Hematopoietic multipotent progenitor cell treated with erythropoietin and hydrocortisone succinate and interleukin-3 and kit ligand, for 6 days (in vitro differentiated cells): ENCODE results near the gene TFCP2L1.

Experiments
- DNase-seq: peaks from one replicate; pipeline ENCODE4 v3.0.0-alpha.2; 2015

TFCP2L1 gene

DNA sequence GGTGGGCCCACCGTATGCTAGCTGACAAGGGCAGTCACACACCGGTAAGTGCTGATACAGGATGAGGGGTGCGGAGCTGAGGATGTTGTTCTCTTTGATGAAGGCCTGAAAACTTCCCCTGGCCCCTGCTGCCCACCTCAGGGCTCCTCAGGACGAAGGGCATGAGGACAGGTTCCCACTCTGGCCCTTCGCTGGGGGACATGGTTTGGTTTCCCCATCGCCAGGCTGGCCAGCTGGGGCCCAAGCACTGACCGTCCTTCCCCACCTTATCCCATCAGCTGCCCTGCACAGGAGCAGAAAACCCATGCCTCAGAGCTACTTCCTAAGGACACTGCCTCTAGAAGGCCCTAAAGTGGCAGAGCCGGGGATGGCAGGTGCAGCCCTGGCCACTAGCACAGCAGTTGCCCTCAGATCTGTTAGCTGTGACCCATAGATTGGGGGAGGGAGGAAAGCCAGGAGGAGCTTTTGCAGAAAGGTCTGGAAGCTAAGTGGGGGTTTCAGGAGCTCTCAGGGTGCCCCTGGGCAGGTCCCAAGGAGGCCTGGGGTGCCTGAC is 66.5 kb downstream of the TFCP2L1 start:
- DNase-seq, result no peak

DNA sequence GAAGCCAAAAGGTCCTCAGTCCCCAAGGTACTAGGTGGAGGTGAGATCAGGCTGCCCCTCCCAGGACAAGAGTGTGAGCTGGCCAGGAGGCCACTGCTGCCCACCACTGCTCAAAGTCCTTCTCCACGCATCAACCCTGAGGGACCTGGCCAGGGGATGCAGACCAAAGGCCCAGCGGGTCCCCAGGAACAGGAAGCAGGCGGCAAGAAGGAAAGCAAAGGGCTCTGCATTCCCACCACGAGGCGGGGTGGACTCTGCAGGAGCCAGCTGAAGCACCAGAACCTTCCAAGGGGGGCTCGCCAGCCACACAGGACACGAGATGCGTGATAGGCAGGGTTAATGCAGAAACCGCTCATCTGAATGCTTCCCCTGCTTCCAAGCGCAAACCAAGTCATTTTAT is 67.4 kb downstream of the TFCP2L1 start:
- DNase-seq, result no peak

DNA sequence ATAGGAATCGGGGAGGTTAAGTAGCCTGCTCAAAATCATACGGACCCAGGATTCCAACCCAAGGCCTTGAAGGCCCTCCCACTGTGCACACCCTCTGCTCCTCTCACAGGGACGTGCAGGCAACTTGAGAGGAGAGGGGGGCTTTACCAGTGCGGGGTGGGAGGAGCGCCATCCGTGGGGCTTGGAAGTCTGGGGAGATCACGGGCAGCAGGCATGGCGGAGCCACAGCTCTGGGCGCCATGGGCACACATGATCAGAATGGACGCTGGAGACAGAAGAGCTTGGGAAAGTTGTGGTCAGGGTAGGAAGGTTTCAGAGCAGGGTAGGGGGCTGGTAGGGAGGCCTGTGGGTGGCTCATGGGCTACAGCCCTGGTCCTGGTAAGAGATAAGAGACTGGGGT is 70.7 kb downstream of the TFCP2L1 start:
- no peak for DNase-seq

DNA sequence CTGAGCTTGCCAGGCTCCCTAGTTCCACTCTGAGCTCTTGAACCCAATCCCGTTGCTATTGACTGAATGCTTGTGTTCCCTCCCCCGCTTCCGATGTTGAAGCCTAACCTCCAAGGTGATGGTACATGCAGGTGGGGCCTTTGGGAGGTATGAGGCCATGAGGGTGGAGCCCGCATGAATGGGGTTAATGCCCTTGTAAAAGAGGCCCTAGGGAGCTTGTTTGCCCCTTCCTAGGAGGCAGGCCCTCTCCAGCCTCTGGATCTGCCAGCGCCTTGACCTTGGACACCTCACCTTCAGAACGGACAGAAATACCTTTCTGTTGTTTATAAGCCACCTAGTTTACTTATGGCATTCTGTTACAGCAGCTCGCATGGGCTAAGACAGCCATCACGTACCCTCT is 71.6 kb downstream of the TFCP2L1 start:
- no peak for DNase-seq

DNA sequence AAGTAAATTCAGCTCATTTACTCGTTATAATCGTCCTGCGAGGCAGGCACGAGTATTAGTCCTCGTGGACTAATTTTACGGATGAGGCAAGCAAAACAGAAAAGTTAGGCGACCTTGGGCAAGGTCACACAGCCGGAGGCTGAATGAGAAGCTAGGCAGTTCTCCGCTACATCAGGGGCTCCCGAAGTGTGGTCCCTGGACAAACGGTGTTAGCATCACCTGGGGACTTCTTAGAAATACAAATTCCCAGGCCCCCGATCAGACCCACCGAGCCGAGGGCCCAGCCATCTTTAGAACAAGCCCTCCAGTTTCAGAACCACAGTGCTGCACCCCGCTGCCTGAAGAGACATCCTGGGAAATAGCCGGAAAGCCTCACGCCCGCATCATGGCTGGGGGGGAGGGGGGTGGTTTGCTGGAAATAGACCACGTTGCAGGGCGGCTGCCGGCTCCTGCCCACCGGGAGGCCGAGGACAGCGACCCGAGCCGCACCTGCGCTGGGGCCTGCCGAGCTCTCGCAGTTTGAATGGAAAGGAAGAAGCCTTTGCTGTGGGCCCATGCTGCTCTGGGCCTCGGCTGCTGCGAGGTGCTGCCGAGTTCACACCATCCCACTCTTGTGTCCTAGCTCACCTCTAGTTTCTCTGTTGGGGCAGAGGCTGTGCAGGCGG is 72.2 kb downstream of the TFCP2L1 start:
- no peak for DNase-seq

DNA sequence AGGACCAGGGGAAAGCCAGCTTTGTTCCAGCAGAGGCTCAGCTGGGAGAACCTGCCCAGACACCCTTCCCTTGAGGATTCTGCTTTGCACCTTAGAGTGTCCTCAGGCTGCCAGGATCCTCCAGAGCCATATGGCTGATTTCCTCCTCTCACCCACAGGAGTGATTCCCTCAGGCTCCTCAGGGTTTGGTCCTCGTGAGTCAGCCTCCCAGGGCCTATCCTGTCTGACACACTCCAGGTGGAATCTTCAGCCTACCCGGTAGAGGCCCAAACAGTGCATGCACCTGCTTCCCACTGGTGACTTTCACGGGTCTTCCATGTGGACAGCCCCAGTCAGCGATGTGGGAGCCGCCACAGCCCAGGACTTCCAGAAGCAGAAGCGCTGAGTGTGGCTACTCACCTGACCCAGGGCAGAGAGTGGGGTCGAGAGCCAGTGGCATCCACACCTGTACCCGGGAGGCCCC is 73.3 kb downstream of the TFCP2L1 start:
- no peak for DNase-seq

DNA sequence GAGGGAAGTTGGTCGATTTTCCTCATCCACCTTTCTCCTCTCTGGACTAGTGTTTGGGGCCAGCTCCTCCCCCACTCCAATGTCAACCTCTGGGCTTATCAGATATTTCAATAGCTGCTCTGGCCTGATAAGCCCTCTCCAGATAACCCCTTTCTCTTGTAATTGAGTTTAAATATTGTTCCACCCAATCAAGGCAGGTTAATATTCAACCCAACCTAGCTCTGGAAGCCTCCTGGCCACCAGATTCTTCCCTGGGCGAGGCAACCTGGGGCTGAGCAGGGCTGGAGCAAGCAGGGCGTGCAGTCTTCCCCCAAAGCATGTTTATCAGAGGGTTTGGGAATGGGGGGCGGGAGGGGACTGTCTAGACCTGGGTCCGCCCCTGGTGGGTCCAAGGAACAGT is 73.8 kb downstream of the TFCP2L1 start:
- peak; percentile 9 for DNase-seq

DNA sequence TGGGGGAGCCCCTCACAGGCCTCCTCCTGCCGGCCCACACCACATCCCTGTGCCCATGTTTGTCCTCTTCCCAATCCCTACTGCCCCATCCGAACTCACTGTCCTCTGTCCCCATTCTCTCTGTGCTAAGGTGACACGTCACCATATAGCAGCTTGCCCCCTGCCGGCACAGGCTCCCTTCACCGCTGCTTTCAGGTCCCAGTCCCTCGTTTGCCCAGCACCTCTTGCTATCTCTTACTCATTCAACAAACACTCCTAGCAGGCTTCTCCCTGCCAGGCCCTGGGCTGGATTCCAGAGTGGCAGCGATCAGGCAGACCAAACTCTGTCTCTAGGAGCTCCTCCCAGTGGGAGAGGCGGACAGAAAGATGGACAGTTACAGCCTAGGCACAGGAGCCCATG is 74.3 kb downstream of the TFCP2L1 start:
- no peak for DNase-seq

DNA sequence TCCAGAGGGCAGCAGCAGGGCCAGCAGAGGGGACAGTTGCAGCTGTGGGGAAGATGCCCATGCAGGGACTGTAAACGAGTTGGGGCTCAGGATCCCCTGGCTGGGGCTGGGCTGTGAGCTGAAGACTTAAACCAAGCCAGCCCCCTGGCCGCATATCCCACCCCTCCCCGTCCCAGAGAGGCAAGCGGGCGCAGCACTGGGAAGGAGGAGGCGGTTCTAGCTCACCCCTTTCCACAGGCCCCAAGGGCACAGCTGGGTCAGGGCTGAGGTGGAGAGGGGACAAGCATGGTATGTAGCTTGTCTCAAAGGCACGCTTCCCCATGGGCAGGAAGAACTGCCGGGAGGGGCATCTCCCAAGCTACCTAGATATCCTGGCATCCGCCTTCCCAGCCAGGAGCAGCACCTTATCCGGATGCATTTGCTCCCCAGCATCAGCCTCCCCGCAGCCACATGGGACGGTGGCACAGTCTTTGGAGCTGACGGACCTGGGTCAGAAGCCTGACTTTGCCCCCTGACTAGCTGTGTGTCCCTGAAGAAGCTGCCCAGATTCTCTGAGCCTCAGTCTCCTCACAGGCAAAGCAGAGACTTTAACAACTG is 75.9 kb downstream of the TFCP2L1 start:
- no peak for DNase-seq

DNA sequence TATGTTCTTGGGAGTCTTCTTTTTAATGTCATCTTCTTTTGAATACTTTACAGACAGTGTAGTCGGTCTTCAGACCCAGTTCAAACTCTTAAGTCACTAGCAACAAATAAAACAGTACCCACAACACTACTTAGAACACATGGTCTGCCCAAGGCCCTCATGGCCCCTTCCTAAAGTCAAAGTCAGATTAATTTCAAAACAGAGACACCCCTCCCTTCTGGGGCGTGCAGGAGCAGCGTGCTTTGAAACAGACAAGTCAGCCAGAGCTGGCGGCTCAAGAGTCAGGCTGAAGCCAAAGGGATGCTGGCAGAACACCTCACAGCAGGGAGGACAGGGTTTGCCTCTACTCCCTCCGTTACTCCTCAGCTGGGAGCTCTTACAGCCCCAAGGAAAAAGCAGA is 77.5 kb downstream of the TFCP2L1 start:
- no peak for DNase-seq

DNA sequence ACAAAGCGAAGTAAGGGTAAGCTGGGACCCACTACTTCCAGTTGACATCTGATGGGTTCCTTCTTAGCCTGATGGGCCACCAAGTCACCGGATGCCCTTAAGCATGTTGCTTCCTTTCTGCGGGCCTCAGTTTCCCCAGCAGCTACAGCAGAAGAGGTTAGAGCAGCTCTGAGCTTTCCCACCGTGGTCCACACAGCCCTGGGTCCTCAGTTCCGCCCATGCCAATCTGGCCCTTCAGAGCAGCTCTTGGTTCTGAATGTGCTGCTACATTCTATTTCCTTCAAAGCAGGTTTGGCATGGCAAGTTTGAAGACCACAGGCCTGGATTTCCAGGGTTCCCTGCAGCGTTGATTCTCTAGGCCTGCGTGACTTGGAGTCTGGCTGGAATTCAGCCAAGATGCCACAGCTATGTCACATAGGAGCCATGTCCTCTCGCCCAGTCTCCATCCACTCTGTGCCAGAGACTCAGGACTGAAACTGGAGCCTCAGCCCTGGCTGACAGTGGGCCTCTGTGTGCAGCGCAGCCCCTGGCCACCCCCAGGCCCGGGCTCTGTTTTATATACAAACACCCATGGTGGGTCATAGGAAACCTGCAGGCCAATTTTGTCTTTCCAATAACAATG is 79.6 kb downstream of the TFCP2L1 start:
- DNase-seq, result no peak

DNA sequence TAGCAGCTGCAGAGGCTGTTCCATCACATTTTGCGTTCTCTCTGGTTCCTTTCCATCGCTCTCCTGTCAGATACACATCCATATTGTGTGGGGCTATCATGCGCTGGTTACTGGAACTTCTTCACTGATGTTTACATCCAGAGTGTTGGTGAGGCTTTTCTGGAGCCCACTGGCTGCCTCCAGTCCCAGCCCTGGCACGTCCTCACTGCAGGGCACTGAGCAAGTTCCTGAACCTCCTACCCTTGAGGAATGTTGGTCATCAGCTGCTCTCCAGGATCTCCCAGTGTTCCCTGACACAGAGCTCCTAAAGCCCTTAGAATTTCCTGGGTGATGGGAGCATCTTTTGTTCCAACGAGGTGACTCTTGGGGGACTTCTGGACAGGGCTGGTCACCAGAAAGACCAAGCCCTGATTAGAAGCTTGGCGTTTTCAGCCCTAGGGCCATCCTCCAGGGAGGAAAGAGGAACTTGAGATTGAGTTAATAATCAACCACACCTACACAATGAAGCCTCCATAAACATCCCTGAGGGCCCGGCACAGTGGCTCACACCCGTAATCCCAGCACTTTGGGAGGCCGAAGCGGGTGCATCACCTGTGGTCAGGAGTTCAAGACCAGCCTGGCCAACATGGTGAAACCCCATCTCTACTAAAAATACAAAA is 81.3 kb downstream of the TFCP2L1 start:
- DNase-seq, result no peak

DNA sequence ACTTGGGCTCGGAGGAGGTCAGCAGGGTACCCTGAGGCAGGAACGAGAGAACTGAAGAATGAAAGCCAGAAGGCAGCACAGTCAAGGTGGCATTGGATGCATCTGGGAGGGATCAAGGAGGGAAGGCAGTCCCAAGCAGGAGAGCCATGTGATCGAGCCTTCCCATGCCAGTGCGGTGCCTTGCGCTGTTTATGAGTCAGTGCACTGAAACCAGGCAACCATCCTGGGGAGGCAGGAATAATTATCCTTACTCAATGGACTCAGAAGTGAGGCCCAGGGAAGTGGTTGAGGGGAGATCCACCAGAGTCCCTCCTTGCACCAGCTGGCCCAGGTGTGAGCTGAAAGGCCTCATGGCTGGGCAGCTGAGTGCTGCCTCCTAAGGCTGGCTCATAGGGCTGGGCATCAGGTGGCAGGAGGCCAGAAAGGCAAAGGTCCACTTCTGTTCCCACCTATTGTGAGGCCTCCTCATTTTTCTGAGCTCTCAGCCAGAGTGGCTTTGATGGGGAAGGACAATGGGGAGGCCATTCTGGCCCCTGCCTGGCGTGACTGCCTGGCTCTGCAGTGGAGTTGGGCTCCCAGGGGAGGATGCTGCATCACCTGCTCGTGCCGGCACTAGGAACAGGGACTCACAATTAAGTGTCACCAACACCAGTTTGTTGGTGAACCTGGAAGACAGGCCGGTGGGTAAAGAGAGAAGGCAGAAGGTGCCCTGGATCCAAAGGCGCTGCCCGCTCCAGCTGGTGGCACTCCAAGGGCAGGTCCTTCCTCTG is 82.3 kb downstream of the TFCP2L1 start:
- DNase-seq, result no peak

DNA sequence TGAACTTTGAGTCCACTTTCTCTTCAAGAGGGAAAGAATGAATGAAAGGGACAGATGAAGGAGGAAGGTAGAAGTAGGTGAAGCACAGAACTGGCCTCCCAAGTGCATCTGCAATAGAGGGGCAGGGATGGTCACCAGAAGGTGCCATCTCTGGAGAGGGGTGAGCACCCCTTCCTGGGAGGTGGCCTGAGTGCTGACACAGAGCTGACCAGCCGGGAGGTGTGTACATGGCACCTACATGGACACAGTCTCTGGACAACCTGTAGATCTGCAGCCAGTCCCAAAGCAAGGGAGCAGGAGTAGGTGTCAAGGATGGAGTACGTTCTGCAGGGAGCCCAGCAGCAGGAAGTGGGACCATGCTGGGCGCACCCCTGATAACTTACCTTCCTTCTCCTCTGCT is 83.2 kb downstream of the TFCP2L1 start:
- DNase-seq, result no peak

DNA sequence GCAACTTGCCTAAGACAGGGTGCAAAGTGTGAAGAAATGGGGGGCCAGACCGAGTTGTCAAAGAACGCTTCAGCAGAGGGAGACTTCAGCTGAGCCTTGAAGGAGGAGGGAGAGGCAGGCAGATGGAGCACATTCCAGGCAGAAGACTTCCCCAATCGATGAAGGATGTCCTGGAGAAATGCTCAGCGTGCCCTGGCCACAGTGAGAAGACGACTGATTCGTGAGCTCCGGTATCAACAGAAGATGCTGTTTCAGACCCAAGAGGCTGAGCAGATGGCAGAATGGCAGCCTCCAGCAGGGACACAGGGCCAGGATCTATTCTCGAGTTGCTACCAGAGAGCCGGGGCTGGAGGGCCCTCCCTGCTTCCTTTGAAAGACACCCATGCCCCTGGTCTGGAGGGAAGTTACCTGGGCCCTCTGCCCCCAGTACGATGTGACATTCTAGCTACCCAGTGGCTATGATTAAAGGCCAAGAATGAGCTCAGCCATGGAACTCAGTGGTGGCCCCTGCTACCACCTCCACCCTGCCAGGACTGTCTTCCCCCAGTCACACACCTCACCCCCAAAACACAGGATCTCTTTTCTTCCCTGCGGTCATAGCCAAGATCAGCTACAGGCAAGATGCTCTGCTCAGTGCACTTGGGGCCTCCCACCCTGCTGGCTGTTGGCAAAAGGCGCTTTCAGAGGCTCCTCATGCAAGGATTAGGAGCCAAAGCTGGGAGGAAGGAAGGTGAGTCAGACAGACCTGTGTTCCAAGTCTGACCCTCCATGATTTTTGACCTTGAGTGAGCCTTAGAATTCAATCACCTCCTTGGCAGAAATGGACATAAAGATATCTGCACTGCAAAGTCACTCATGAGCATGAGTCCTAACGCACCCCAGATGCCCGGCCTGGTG is 84.3 kb downstream of the TFCP2L1 start:
- DNase-seq, result no peak

DNA sequence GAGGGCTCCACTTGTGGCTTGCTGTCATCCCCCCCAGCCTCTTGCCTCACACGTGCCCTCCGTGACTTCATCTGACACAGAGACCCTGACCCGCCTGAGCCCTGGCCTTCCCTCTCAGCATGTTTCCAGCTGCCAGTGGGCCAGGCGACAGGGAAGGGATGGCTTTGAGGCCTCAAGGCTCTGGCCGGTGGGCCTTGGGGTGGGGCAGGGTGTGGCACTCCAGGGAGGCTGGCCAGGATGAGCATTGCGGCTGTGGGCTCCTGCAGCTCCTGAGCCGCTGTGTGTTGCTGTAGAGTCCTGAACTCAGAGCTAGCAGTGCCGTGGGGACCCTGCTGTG is 85.0 kb downstream of the TFCP2L1 start:
- DNase-seq, result no peak

DNA sequence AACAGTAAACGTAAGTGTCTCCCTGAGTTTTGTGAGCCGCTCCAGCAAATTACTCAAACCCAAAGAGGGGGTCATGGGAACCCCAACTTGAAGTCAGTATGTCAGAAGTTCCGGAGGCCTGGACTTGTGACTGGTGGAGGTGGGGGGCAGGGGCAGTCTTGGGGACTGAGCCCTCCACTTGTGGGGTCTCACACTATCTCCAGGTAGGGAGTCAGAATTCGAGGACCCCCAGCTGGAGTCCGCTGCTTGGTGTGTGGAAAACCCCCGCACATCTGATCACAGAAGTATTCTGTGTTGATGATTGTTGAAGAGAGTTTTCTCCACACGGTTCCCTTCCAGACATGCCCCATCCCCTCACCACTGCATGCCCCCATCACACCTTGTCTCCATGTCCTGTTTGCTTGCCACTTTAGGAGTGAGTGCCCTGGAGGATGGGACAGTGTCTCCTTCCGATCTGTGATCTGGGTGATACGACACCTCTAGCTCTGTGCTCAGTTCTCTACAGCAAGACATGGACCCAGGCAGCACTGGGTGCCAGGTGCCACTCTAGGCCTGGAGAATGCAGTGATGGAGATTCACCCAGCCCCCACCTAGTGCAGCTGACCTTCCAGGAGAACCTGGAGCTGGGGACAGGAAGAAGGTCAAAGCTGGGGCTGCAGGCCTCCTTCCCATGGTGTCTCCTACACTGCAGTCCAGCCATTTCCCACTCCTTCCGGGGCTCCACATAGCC is 85.6 kb downstream of the TFCP2L1 start:
- DNase-seq, result no peak

DNA sequence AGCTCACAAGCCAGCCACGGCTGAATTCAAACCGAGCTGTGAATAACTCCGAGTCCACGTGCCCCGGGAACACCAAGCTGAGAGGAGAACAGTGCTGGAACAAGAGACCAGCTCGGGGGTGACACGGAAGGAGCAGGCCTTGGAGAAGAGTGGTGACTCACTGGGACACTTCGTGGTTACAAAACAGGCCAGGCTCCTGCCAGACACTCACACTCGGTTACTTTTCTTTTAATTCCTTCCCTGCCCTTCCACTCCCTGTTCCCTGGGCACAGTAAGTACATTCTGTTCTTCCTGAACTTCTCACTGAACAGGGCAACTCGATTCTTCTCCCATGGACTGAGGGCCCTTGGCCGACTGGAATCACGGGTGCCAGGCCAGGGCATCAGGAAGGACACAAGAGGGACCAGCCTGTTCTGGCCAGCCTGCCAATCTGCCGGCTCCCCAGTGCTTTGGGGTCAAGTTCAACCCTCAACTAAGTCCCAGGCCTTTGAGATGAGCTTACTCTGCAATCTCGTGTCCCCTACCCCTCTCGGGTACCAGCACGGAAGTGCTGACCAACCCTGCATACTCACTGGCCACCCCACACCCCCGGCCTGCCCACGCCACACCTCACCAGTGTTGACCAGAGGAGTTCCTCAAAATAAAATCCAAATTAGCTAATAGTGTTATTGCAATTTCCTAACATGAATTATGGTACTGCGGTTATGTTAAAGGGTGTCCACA is 87.5 kb downstream of the TFCP2L1 start:
- DNase-seq, result peak; percentile 14

DNA sequence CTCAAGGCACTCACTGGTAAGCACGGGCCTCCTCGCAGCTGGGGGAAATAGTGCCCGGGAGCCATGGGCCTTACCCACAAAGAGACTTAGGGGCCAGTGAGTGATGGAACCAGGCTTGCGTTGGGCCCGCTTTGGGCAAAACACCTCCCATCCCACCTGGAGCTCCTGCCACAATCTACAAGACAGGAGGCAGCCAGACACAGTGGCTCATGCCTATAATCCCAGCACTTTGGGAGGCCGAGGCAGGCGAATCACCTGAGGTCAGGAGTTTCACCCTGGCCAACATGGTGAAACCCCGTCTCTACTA is 88.2 kb downstream of the TFCP2L1 start:
- DNase-seq, result no peak

DNA sequence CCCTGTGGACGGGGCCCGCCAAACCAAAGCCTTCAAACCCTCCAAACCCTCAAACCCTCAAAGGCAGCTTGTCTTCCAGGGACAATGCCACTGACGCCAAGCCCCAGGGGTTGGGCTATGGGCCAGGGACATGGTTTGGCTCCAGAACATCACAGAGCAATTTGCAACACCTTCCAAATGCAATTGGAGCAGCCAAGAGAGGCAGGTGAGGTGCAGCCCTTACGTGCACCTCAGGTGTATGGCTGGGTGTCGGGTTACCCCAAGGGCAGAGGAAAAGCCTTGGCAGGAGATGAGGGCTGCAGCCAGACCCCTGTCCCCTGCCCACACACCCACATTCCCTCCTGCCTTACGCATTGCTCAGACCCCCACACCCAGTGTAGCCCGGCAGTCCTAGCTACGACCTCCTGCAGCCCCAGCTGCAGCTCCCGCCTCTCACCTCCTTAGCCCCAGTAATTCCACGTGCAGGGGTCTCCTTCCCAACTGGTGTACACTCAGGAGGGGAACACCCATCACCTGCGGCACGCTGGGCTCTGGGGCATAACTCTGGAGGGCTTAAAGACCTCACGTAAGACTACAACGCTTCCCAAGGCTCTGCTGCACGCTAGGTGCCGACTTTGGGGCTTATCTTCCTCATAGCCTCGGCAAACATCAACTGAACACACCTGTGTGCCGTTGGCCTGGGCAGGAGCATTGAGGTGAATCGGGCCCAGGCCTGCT is 88.7 kb downstream of the TFCP2L1 start:
- no peak for DNase-seq
